Measurements from ENCODE around the gene TSR2.

Gene TSR2, protein sequence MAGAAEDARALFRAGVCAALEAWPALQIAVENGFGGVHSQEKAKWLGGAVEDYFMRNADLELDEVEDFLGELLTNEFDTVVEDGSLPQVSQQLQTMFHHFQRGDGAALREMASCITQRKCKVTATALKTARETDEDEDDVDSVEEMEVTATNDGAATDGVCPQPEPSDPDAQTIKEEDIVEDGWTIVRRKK

DNA sequence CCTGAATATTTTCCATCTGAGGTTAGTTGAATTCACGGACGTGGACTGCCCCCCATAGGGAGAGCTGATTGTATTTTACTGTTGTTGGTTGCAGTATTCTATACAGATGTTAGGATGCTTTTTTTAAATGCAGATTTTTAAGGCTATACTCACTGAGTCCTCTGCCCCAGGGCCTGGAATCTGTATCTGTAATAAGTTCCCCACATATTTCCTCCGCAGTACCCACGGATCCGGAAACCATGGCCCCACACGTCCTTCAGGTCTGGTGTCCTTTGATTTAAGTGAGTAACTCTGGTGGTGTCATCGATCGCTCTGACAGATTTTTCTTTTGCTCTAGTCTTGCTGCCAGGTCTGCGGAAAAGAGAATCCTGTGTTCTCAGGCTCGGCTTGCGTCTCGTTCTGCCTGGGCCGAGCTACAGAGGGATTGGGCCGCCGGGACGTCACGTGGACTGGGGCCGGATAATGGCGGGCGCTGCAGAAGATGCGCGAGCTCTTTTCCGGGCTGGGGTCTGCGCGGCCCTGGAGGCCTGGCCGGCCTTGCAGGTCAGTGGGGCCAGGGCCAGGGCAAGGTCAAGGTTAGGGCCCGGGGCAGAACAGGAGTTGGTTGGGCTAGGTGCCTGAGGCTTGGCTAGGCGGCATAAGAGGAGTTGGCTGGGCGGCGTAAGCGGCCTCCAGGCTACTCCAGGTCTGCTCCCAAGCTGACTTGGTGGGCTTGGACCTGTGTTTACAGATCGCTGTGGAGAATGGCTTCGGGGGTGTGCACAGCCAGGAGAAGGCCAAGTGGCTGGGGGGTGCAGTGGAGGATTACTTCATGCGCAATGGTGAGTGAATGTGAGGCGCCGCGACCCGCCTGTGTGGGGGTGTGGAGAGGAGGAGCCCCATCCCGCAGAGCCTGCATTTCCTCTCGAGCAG, at the start of gene TSR2:
TSS of gene TSR2 (plus strand) at position 445 of the 912 bp plus-strand sequence. CDS start at position 463, 18 bp downstream.
- DNase-seq (ENCODE audit: low spot score): peak; percentile 52

DNA sequence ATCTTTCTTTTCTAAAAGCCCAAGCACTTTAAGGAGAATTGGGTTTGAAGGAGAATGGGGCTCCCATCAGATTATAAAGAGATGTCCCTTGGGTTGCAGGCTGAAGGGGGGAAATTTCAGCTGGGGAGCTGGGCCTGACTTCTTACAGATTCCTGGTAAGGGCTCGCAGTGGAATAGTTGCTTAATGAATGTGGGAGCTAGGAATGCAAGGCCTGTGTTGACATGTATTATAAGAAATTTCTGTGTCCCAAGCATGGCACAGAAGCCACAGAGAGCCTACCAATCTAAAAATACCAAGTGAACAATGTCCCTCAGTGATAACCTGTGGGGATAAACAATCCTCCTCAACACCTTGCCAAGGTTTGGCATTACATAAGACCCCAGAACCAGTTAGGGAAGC, 43.1 kb upstream of the TSR2 start:
- no peak for DNase-seq (ENCODE audit: low spot score)

DNA sequence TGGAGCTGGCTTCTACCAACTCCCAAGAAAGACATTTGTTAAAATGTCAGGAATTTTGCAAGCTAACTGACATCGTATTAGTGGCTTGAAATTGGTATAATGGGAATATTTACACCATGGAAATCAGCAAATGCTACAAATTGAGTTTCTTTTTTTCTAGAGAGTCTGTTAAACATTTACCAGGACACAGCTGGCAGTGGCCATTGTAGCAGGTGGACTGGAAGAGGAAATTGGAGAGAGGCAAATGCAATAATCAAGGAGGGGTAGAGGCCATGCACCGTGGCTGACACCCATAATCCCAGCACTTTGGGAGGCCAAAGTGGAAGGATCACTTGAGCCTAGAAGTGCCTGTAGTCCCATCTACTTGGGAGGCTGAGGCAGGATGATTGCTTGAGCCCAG, 32.9 kb upstream of the TSR2 start:
- no peak for DNase-seq (ENCODE audit: low spot score)

- no peak for DNase-seq (ENCODE audit: low spot score)
Measured at GRCh38 chrX:54411732-54412131, 28.5 kb upstream of the TSR2 start.

- DNase-seq (ENCODE audit: low spot score): no peak
Measured at GRCh38 chrX:54413753-54414152, 26.5 kb upstream of the TSR2 start.

DNA sequence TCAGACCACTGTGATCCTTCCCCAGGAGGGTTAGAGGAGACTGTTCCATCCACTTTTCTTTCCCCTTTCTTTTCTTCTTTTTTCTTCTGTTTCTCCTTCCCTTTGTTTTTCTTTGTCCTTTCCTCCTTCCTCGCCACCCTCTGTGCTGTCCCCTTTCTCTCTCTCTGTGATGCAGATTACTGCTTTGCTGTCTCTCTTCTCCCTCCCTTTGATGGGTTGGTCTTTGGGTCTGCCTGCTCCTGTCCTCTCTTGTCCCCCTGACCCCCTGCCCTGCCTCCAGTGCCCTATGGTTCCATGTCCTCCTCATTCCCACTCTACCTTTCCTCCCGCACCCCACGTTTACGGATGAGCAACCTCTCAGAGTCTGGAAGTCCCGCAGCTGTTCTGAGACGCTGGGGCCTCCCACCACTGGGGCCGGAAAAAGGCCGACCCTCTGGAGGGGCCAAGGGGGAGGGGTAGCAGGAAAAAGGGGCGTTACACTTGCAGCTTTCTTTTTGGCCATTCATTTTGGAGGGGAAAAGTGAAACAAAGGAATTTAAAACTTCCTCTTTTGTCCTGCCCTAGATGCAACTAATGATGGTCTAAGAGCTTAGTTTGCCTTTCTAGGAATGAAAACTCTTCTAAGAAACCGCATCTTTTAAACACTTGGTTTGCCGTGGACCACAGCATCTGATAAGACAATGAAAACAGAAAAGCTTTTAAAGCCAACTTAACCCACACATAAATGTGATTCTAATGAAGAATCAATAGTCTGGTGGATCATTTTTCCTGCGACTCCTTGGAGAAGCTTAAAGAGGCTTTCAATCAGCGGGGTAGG, 24.5 kb upstream of the TSR2 start:
- no peak for DNase-seq (ENCODE audit: low spot score)

GRCh38 chrX:54416965-54417364, 23.2 kb upstream of the TSR2 start:
- DNase-seq (ENCODE audit: low spot score): no peak

- no peak for DNase-seq (ENCODE audit: low spot score)
Measured at GRCh38 chrX:54419559-54420302, 20.5 kb upstream of the TSR2 start.

DNA sequence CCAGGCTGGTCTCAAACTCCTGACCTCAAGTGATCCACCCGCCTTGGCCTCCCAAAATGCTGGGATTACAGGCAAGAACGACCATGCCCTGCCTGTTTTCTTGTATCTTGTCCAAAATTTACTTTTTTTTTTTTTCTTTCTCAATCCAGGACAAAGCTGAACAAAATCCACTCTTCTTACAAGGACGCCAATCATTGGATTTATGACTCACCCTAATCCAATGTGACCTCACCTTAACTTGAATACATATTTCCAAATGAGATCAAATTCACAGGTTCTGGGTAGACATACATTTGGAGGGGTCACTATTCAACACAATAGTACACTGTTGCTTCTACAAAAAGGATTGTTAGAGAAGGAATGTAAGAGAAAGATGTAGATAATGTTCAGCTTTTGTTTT, 18.0 kb upstream of the TSR2 start:
- DNase-seq (ENCODE audit: low spot score): no peak

DNA sequence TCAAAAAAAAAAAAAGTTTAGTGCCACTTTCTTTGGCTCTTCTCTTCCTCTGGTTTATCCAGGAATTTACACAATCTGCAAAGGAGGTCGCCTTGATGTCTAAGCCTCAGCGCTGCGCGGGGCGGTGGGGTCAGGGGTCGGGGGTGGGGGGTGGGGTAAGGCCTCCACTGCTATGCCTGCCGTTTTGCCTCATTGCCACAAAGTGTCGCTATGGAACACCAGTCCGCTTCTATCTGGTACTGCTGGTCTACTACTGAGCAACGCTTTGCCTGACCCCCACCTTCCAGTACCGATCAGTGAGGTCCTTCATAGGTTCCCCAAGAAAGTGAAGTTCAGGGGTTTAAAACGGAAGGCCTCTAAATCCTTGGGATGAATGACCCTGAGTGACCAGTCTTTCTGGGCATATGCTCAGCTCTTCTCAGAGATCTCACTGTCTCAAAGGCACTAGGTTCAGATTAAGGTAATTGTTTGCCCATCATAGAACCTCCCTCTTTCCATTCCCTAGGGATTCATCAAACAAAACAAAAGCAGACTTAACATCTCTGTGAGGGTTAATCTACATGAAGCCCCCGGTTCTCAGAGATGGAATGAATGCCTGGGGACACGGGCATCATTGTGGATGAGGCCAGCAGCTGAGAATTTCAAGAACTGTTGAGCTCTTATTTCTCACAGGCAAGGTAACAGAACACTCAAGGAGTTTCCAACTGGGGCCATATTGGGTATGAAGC, 16.9 kb upstream of the TSR2 start:
- DNase-seq (ENCODE audit: low spot score): peak; percentile 6

GRCh38 chrX:54427837-54428424, 12.3 kb upstream of the TSR2 start:
- no peak for DNase-seq (ENCODE audit: low spot score)

- DNase-seq (ENCODE audit: low spot score): no peak
Measured at GRCh38 chrX:54430519-54430918, 9.7 kb upstream of the TSR2 start.

- DNase-seq (ENCODE audit: low spot score): no peak
Measured at GRCh38 chrX:54435121-54435520, 5.1 kb upstream of the TSR2 start.

- no peak for DNase-seq (ENCODE audit: low spot score)
Measured at GRCh38 chrX:54442790-54443189, 2.6 kb downstream of the TSR2 start.

DNA sequence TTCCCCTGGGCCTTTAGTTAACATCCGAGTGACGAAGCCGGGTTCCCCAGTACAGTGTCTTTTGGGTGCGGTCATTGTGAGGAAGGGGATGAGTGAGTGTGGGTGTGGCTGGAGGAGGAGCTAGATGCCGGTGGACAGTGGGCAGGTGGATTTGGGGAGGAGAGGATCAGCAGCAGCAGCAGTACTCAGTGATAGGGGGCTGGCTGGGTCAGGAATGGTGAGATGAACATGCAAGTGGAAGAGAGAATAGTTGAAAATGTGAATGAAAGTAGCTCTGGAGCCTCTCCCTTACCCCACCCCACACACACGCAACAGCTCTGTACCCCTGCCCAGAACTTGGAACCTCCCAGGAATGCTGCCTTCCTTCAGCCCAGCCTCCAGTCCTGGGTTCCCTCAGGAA, 4.5 kb downstream of the TSR2 start:
- no peak for DNase-seq (ENCODE audit: low spot score)

- DNase-seq (ENCODE audit: low spot score): no peak
Measured at GRCh38 chrX:54446084-54446483, 5.9 kb downstream of the TSR2 start.

GRCh38 chrX:54447461-54447860, 7.3 kb downstream of the TSR2 start:
- peak; percentile 32 for DNase-seq (ENCODE audit: low spot score)

DNA sequence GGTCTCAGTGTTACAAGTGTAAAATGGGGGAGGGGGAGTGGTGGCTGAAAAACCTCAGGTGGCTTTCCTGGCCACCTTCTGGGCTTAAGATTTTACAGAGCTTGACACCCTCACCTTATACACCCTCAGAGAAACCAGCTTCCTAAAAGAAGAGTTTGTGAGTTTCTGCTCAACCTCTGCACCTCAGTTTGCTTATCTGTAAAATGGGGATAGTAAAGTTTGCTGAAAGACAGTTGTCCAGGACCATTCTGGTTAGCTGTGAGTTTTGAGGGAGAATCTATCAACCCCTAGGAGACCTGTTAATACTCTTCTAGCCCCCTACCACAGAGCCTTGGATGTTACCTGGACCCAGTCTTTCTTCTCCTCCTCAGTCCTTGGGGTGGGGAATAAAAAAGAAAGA, 9.7 kb downstream of the TSR2 start:
- no peak for DNase-seq (ENCODE audit: low spot score)

GRCh38 chrX:54452920-54453319, 12.7 kb downstream of the TSR2 start:
- DNase-seq (ENCODE audit: low spot score): no peak

GRCh38 chrX:54470054-54470760, 30.0 kb downstream of the TSR2 start:
- no peak for DNase-seq (ENCODE audit: low spot score)

Measured in HuH-7.5 (cell line).